Right atrium auricular region (tissue), 2 donors: ENCODE results near the gene GCN1. TPM values are rescaled to one million over a fixed set of nuclear protein-coding genes. Genes with fewer than 3 reads are reported as not detected.

Experiments
- DNase-seq: peaks from one replicate; pipeline ENCODE4 v3.0.0-alpha.2; 2019; ENCODE audit warnings: low spot score
- H3K27ac ChIP-seq, 2 donors: fragments of 200-600 bp; sonication (generic); 1 replicate in 1 of 2; 2 replicates in 1 of 2; pipeline ENCODE4 v1.5.1; 2016 to 2019
- H3K27me3 ChIP-seq, 2 donors: fragments of 200-600 bp; sonication (generic); one replicate each; pipeline versions ENCODE4 v1.5.1 to v1.6.0; 2017 to 2019
- H3K36me3 ChIP-seq: fragments of 200-600 bp; sonication (generic); one replicate; pipeline ENCODE4 v1.5.1; 2016
- H3K4me1 ChIP-seq, 2 donors: fragments of 200-600 bp; sonication (generic); one replicate each; pipeline versions ENCODE4 v1.5.1 to v1.6.0; 2017 to 2019
- H3K4me3 ChIP-seq, 2 donors: fragments of 200-600 bp; sonication (generic); 1 replicate in 1 of 2; 2 replicates in 1 of 2; pipeline ENCODE4 v1.5.1; 2017 to 2019; ENCODE audit warnings: mild to moderate bottlenecking in 1 of 2, moderate library complexity in 1 of 2
- H3K9me3 ChIP-seq, 2 donors: fragments of 200-600 bp; sonication (generic); one replicate each; pipeline ENCODE4 v1.5.1; 2019
- total RNA-seq, 2 donors: library from RNA; depleted of rRNA; stranded (reverse); fragments of >200 nt; gene quantifications; one replicate each; pipeline ENCODE4 v1.1.0, GENCODE V29; 2016
- TF ChIP-seq, protein P1 (sequence below), 2 donors: fragments of 200-600 bp; sonication (generic); IDR thresholded peaks; one replicate each; pipeline ENCODE4 v1.5.1; 2019; ENCODE audit warnings: antibody characterized with exemption in 2 of 2

Gene GCN1
- total RNA-seq, 2 donors from 2014 or later: 28.3 to 36.0 TPM

- Histone ChIP-seq H3K4me1 (peaks cover 0 to 33% of the 10 kb centered on the region in 2 donors), H3K27ac (peak overlapping the region; percentile 40 to 63), H3K27me3 (no peaks in the 10 kb centered on the region), H3K4me3 (no peak overlapping the region), H3K36me3 (peaks cover 57% of the 10 kb centered on the region), H3K9me3 (no peaks in the 10 kb centered on the region)
- peak; percentile 79 for DNase-seq
- TF ChIP-seq, protein P1, sequence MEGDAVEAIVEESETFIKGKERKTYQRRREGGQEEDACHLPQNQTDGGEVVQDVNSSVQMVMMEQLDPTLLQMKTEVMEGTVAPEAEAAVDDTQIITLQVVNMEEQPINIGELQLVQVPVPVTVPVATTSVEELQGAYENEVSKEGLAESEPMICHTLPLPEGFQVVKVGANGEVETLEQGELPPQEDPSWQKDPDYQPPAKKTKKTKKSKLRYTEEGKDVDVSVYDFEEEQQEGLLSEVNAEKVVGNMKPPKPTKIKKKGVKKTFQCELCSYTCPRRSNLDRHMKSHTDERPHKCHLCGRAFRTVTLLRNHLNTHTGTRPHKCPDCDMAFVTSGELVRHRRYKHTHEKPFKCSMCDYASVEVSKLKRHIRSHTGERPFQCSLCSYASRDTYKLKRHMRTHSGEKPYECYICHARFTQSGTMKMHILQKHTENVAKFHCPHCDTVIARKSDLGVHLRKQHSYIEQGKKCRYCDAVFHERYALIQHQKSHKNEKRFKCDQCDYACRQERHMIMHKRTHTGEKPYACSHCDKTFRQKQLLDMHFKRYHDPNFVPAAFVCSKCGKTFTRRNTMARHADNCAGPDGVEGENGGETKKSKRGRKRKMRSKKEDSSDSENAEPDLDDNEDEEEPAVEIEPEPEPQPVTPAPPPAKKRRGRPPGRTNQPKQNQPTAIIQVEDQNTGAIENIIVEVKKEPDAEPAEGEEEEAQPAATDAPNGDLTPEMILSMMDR (IDR thresholded peaks at IDR 0.05): no peak
These were observed 93.9 kb downstream of the GCN1 start for GRCh38 chr12:120100630-120101029.

DNA sequence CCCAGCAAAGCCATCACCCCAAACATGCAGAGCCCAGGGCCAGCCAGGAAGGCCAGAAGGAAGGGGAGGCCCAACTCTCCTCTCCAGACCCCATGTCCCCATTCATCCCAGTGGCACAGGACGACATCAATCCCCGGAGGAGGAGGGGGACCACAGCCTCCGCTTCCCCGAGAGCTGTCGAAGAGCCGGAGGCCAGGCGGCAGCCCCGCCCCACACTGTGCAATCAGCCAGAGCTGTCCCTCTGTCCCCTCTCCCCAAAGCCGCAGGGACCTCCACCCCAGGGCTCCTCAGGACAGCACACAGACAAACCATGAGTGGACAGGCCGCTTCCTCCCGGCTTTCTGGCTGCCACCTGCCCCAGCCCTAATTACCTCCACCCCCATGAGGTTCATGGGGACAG, 94.8 kb downstream of the GCN1 start:
- Histone ChIP-seq H3K36me3 (peaks cover 53% of the 10 kb centered on the region), H3K4me1 (peaks cover 0 to 33% of the 10 kb centered on the region in 2 donors), H3K27me3 (no peaks in the 10 kb centered on the region), H3K4me3 (no peak overlapping the region), H3K27ac (no peak overlapping the region), H3K9me3 (no peaks in the 10 kb centered on the region)
- no peak for DNase-seq
- TF ChIP-seq, protein P1 (IDR thresholded peaks at IDR 0.05): no peak

DNA sequence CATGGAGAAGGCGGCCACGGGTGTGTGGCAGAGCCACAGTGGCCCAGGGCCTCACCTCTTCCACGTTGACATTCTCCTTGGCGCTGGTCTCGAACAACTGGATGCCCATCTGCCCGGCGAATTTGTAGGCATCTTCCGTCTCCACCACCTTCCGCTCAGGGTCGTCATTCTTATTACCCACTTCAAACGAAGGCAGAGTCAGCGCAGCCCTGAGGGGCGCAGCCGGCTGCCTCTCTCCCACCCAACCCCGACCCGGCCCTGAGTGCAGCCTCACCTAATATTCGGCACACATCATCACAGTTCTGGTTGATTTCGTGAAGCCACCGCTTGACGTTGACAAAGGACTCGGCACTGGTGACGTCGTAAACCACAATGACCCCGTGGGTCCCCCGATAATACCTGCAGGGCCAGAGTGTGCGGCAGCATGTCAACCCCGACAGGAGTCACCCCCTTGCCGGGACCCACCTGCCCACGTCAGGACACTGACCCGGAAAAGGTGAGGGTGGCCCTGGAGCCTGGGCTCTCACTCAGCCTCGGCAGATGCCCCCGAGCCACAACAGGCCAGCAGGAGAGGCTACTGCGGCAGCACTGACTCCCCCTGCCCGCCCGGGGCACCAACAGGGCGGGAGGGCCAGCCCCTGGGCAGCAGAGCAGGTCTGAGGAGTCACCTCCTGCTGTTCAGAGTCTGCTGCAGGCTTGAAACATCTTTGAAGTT, 95.6 kb downstream of the GCN1 start:
- Histone ChIP-seq H3K4me1 (peaks cover 0 to 33% of the 10 kb centered on the region in 2 donors), H3K27ac (no peak overlapping the region), H3K9me3 (no peaks in the 10 kb centered on the region), H3K27me3 (no peaks in the 10 kb centered on the region), H3K4me3 (no peak overlapping the region), H3K36me3 (peaks cover 44% of the 10 kb centered on the region)
- TF ChIP-seq, protein P1 (IDR thresholded peaks at IDR 0.05): no peak
- no peak for DNase-seq

DNA sequence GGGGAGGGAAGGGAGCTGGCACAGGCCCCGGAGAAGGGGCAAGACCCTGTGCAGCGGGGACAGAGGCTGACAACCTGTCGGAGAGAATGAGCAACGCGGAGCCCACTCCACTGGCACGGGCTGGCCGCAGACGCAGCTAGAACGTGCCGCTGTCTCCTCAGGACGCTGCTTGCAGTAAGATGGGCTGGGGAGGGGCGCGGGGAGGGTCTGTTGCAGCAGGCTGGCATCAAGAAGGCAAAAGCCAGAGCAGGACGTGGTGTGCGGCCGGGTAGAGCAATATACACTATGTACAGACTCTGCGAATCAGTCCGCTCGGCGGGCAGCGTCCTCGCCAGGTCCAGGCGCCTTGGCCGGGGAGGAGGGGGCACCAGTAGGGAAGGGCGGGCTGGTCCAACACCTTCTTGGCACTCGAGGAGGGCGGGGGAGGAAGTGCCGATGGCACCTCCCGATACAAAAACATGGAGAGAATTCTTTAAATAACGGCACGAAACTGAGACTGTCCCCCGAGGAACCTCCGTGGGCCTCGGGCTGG, 97.8 kb downstream of the GCN1 start:
- H3K9me3 ChIP-seq: no peaks in the 10 kb centered on the region
- TF ChIP-seq, protein P1 (IDR thresholded peaks at IDR 0.05): no peak
- H3K4me1 ChIP-seq: peaks cover 0 to 19% of the 10 kb centered on the region in 2 donors
- no peaks in the 10 kb centered on the region for H3K27me3 ChIP-seq
- H3K4me3 ChIP-seq: no peak overlapping the region
- peaks cover 26% of the 10 kb centered on the region for H3K36me3 ChIP-seq
- DNase-seq: no peak
- H3K27ac ChIP-seq: no peak overlapping the region

DNA sequence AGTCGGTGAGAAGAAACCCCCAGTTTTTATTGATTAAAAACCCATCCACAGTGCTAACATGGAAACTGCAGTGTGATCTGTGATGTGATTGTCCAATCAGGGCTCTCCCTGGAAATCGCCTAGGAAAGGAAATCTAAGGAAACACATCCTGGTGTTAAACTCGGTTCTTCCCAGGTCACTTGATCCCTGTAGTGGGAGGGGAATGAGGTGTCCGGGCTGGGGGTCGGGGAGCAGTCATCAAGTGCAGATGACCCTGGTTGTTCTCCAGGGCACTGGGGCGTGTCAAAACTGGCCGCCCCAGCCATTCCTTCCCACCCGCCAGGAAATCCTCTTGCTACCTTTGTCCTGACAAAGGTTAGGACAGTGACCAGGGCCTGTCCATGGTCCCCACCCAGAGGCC, 98.8 kb downstream of the GCN1 start:
- no peaks in the 10 kb centered on the region for H3K27me3 ChIP-seq
- no peak overlapping the region for H3K27ac ChIP-seq
- peaks cover 26% of the 10 kb centered on the region for H3K36me3 ChIP-seq
- TF ChIP-seq, protein P1 (IDR thresholded peaks at IDR 0.05): no peak
- no peak overlapping the region for H3K4me3 ChIP-seq
- DNase-seq: no peak
- peaks cover 0 to 9% of the 10 kb centered on the region in 2 donors for H3K4me1 ChIP-seq
- H3K9me3 ChIP-seq: no peaks in the 10 kb centered on the region
